HG02981 (cell line): Measurements from ENCODE around the gene AKR1C1.
"Not testable (repeated sequence)": the region's sequence is repeated elsewhere in the genome, so short reads cannot be mapped to it uniquely, and the experiment has no call there.

Experiments used
- ATAC-seq: cut with Tn5 transposase; IDR thresholded peaks from one replicate; pipeline ENCODE4 v1.9.1; 2021; ENCODE audit warnings: mild to moderate bottlenecking, moderate library complexity; ENCODE audit not compliant: unreplicated experiment

Gene AKR1C1

DNA sequence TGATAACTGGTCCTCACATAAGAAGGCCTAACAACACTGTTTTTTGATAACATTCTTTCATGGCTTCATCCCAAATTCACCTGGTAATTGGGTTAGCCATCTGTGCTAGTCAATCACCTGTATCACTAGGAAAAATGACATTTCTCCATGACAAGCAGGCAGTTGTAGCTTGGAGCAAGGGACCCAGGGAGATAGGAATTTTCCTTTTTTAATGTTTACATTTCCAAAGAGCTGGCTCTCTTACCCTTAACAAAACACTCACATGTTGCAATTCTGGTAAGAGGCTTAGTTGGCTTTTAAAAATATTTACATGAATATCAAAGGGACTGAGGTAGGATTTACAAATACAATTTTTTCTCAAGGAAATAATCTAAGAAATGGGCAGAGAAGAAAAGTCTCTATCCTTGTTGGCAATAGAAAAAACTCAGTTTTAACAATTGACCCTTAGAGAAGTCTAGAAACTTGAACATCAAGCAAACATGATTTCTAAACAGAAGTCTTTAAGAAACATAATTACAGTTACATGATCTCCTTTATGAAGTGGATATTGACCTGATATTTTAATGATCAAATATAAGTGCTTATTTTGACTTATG is 16.1 kb upstream of the AKR1C1 start:
- no peak for ATAC-seq

DNA sequence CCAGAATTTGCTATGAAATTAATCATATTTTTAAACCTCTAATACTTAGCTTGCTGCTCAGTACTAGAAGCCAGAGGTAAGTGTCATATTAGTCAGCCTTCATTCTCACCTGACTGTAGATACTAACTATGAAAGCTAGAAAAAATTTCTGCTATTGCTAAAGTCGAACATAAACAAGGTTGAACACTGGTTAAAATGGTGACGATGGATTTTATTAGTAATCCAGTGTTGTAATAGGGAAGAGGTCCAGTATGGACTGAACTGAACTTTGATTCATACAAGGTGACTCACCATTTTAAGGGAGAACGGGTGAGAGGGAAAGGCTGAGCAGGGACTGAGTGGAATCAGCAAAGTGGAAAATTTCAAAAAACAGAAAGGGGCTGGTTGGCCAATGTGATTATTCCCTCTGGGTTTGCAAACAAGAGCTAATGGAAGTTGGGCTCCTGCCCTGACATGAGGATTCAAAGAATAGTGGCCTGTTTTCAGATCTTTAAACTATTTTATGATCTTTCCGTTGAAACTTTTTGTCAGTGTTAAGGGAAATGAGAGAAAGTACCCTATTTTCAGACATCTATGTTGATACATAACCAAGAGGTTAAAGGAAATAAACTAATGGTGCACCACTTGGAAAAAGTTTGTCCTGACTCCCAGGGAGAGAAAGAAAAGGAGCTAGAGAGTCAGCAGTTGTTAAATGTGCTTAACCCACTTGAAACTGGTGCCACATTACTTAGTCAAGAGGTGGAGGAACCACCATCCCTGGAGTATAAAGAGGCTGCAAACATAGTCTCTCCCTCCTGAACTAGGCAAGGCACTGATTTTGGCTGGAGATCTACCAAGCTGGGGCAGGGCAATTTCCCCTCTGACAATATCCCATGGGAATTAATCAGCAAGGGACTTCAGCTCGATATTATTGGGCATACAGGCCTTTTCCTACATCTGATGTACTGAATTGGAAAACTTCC is 15.3 kb upstream of the AKR1C1 start:
- no peak for ATAC-seq

DNA sequence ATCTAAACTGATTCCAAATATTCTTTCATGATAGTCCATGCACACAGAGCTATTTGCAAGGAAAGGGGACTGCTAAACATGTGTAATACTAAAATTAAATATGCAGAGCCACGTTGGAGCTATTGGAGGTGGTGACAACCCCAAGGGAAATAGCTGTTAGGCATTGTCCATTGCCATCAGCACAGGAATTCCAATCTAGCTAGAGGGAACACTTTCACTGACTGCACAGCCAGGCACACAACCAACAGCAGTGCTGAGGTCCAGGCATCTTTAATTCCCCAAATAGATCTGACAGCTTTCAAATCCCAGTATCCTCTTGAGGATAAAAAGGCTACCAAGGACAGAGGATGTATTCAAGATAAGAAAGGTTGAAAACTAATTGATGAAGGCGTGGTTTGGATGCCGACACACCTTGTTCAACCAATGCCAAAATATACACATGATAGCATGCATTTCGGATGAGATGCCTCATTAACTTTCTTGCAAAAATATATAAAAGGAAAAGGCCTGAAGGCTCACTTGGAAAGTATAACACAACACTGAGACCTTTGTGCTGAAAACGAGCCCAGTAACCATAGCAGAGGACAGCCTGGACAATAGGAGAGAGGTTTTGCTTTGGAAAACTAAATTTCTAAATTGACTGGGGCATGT is 11.6 kb upstream of the AKR1C1 start:
- not testable (repeated sequence) for ATAC-seq

DNA sequence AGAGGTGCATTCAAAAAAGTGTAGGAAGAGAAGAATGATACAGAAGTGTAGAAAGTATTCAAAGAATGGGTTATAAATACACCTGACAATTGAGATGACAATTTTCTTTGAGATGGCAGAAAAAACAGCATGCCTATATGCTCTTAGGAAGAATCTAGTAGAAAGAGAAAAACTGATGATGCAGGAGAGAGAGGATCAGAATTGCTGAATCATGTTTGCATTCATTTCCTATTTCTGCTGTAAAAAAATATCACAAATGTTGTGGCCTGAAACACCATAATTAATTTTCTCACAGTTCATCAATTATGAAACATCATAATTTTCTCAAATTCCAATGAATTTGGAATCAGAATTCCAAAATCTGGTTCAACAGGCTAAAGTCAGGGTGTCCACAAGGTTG is 9.8 kb upstream of the AKR1C1 start:
- ATAC-seq = no peak

DNA sequence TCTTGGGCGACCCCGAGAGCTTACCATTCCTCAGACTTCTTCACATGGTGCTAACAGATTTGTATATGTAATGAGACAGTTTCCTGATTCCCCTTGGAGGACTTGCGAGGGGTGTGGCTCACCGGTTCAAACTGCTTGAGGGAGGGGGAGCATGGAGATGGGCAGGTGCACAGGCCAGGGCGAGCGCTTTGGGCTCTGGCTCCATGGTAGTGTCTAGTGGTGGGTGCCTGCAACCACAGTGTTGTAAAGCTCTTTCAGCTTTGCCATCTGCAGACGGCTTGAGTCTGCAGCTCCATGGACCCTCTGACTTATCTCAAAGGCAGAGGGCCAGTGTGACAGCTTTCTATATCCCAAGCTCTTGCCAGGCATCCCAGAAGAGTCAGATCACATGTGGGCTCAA is 7.1 kb upstream of the AKR1C1 start:
- not testable (repeated sequence) for ATAC-seq

DNA sequence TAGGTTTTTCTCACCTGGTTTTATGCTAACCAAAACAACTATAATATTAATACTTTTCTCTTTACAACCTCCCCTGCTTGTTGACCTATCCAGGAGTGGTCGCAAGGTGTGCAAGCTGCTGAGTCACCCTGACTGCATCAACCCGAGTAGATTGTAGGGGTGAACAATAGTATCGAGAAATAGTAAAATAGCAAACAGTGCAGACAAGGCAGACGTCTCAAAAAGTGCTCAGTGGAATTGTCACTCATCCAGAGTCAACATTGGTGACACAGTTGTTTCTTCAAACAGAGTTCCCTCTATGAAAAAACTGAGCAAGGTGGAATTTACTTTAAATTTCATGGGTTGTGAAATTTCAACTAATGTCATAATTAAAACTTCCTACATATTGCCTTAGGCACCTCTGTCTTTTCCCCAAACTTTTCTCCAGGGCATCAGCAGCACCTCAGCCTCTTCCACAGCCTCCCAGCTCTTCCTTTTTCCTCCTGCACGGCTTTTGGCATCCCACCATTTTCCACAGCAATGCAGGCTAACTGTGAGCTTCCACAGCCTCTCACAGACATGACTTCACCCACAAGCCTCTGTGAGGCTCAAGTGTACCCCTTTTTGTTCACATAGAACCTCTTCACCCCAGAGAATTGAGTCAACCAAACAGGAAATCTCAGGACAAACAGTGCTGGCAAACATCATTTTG is 6.1 kb upstream of the AKR1C1 start:
- not testable (repeated sequence) for ATAC-seq

DNA sequence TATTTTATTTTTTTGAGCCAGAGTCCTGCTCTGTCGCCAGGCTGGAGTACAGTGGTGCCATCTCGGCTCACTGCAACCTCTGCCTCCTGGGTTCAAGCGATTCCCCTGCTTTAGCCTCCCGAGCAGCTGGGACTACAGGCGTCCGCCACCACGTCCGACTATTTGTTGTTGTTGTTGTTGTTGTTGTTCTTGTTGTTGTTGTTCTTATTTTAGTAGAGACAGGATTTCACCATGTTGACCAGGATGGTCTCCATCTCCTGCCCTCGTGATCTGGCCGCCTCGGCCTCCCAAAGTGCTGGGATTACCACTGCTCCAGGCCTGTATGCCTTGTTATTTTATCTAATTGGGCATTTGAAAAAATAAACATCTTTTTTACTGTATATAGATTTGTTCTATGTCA is 1.7 kb upstream of the AKR1C1 start:
- not testable (repeated sequence) for ATAC-seq

DNA sequence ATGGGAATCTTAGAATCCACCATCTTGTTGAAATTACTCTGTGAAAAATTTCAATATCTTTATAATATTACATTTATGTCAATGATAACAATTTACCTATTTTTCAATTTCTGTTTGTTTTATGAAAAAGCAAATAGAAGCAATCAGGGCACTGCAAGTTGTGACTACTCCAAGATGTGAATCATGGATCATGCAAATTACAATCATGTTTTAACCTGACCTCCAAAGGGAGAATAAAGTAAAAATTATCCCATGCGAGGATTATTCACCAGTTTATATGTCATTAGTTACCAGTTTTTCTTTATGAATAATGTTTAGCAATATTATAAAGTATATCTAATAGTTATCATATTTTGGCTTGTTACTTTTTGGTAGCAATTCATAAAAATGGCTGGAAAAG is 907 bp upstream of the AKR1C1 start:
- ATAC-seq = not testable (repeated sequence)

DNA sequence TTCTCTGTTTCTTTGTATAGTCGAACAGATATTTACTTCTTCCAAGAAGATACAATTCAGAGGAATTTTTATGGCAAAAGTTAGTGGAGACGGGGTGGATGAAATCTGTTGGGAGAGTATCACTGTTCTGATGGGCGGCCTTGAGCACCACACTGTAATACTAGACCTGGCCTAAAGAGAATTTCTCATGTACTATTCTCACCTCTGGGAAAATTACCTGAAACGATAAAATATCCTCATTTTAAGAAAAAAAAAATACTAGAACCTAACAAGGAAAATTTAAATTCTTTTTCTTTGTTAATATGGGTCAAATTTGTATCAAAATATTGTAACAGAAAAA is 570 bp downstream of the AKR1C1 start:
- not testable (repeated sequence) for ATAC-seq

DNA sequence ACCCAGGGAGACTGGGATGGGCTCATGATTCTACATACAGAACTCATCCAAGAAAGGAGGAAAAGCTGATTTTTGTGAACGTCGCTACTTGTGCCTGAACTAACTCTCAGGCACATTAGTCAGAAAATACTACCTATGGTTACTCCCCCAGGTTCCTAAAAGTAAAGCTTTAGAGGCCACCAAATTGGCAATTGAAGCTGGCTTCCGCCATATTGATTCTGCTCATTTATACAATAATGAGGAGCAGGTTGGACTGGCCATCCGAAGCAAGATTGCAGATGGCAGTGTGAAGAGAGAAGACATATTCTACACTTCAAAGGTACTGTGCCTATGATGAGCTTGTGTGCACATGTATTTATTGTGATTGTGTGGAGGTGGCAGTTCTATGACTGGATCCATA is 2.5 kb downstream of the AKR1C1 start:
- not testable (repeated sequence) for ATAC-seq

DNA sequence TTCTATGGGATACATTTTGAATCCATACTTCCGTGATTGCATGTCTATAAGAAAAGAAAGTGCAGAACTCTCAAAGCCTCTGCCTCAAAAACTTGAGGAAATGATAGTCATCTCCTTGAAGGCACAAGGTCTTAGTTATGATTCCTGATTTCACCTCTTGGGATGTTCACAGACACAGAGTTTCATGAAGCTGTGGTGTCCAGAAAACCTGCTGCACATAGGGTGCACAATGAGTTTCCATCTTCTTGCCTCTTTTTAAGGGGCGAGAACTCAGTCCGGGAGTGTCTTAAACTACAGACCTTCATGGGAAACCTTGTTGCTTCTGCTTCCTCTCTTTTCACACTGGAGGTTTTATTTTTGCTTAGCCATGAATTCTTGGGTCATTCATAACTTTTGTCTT is 4.0 kb downstream of the AKR1C1 start:
- ATAC-seq = not testable (repeated sequence)

DNA sequence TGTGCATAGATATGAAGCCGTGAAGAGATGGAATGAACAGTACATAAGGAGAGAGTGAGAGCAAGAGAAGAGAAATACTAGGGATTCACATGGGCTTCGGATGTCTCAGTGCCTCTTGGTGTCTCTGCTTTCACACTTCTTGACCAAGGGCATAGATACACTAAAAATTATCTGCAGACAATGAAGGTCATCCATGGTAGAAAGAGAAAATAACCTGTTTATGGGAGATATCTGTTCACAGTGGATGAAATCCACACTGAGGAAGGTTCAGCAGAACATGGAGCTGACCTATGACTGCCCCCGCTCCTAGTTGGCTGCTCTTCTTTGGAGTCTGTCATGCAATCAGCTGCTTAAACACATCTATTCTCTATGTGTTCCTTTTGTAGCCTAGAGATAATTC is 6.1 kb downstream of the AKR1C1 start:
- not testable (repeated sequence) for ATAC-seq

DNA sequence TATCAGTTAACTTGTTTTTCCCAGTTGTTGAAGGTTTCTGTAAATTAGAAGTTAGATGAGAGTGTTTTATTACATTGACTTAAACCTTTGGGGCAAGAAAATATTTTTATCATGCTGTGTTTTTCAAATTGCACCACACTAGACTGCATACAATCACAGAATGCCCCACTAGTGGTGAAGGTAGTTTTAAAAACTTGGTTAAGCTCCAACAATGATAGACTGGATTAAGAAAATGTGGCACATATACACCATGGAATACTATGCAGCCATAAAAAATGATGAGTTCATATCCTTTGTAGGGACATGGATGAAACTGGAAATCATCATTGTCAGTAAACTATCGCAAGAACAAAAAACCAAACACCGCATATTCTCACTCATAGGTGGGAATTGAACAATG is 7.1 kb downstream of the AKR1C1 start:
- not testable (repeated sequence) for ATAC-seq

DNA sequence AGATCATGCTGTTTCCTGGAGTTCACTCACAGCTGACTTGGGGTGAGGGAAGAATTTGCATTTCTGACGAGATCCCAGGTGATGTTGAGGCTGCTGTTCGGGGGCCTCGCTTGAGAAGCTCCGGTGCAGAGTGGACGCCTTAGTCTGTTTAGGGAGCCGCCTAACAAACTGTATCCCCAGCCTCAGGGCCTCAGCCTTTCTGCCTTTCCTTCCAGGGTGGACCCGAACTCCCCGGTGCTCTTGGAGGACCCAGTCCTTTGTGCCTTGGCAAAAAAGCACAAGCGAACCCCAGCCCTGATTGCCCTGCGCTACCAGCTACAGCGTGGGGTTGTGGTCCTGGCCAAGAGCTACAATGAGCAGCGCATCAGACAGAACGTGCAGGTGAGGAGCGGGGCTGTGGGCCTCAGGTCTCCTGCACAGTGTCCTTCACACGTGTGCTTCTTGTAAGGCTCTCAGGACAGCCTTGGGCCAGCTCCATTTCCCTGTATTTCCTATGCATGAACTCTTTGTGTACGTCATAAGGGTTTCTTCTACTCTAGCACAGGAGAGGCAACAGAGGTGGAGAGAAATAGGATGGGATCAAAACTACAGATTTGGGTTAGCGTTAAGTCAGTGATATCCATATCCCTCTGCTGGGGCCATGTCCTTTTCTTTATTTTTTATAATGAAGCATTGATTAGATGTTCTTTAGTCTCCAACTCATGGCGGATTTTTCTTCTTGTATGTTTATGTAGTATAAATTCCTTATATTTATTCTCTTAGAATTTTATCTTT is 9.3 kb downstream of the AKR1C1 start:
- not testable (repeated sequence) for ATAC-seq

DNA sequence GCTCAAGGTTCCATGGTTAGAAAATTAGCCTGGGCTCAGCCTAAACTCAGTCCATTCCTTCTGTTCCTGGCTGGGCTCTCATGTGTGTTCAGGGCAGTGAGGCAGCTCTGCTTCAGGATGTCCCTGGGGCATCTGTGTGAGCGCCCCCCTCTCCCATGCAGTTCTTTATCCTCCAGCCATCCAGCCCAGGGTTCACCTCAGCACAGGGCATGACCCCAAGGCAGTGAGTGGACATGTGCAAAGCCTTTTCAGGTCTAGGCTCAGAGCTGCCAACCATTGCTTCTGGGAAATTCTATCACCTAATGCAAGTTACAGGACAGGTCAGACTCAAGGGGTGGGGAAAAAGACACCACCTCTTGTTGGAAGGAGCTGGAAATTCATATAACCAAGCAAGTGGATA is 10.1 kb downstream of the AKR1C1 start:
- ATAC-seq = not testable (repeated sequence)

DNA sequence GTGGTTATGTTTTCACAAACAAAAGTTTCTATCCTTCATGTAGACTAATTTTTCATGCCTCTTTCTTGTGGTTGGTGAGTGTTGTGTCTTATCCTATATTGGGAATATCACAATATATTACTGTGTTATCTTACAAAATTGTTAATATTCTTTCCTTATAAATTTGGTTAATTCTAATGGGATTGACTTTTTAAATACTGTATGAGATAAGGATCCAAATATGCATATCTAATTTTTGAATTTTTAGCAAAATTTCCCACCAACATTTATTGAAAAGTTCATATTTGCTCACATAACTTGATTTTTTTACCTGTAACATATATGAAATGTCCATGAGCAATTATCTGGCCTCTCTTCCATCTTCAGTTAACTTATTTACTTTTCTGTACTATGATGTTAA is 11.2 kb downstream of the AKR1C1 start:
- ATAC-seq = not testable (repeated sequence)

DNA sequence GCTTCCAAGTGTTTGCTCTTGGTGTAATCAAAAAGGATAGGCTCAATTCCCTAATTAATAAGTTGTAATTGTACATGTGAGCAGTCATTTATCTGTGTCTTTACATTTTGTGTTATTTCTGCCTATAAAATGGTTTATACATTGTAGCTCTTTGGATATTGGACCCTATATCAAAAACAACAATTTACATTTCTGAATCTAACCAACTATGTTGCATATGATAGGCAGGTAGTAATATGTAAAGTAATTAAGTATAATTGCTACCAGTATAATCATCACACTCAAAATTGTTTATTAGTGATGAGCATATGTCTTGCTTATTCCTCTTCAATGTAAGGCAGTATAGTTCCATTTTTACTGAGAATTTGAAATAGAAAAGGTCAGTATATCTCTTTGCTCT is 13.8 kb downstream of the AKR1C1 start:
- no peak for ATAC-seq

DNA sequence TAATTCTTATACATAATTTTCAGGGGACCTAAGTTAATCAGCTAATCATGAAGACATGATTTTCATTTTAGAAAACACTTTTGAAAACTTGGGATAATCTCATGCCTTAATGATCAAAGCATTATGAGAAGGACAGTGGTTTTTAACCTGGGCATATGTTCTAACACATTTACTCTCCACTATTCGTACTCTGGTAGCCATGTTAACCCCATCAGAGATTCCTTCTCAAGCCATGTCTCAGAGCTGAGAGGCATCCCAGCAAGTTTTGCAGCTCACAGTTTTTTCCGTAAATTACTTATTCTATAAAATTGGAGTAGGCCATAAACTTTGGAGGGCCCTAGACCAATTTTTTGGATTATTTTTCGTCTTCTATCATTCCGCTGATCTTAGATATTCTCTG is 15.7 kb downstream of the AKR1C1 start:
- no peak for ATAC-seq

DNA sequence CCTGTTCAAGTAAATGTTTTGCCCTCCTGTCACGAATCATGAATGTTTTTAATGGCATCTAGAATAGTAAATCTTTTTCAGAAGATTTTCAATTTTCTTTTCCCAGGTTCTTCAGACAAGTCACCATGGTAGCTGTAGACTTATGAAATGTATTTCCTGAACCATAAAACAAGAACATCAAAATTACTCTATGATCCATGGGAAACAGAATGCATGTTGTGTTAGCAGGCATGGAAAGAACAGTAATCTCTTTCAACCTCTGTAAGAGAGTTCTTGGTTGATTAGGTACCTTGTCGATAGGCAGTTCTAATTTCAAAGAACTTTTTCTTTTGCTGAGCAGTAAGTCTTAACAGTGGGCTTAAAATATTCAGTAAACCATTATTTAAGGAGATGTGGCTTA is 17.6 kb downstream of the AKR1C1 start:
- ATAC-seq = no peak

DNA sequence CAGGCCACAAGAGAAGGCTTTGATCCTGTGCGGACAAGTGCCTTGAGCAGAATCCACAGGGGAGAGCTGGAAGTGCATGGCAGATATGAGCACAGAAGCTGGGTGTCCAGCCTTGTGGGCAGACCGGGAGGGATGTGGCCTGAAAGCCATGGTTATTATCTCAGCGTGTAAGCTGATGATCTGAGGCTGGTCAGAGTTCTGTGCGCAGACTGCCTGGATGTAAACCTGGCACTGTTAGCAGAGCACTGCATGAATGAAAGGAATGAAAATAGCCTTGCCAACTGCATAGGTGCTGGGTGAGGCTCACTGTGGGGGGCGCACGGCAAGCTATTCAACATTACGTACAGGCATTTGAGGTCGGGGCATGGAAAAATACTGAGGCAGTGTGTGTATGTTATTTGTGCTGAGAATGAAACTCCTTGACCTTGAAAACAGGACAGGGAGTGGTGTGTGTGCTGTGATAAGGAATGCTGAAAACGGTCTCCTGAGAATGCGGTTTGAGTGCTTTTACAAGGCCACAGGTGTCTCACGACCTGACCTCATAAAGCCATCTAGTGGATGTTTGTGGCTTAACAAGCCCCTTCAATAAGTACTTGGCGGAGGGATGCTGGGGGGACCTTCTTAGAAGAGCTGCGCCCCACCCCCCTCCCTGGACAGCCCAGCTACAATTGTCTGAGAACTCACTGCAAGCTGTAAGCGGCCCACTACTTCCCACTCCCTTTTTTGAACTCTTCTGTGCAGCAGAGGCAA is 18.7 kb downstream of the AKR1C1 start:
- ATAC-seq = no peak
